Mesenchymal stem cell (in vitro differentiated cells and primary cell): ENCODE results near the gene SLC22A31.

ENCODE experiments used
- DNase-seq: peaks from one replicate; pipeline ENCODE4 v3.0.0-alpha.2; 2013
- H2AFZ ChIP-seq: one replicate; pipeline ENCODE4 v1.6.1; 2013; ENCODE audit warnings: low read depth, mild to moderate bottlenecking, control low read depth, inconsistent platforms, low read length, moderate library complexity
- H2AK5ac ChIP-seq: 2 replicates; pipeline ENCODE4 v1.6.1; 2013; ENCODE audit warnings: low read length, moderate library complexity, mild to moderate bottlenecking, inconsistent platforms; ENCODE audit not compliant: severe bottlenecking
- H2BK120ac ChIP-seq: one replicate; pipeline ENCODE4 v1.6.1; 2013; ENCODE audit warnings: low read depth, mild to moderate bottlenecking, inconsistent platforms, low read length, moderate library complexity
- H2BK12ac ChIP-seq, 2 experiments: one replicate each; pipeline ENCODE4 v1.6.1; 2013; ENCODE audit warnings: inconsistent platforms in 2 of 2, low read length in 2 of 2, mild to moderate bottlenecking in 2 of 2, moderate library complexity in 2 of 2, control low read depth in 1 of 2
- H2BK15ac ChIP-seq: one replicate; pipeline ENCODE4 v1.6.1; 2013; ENCODE audit warnings: mild to moderate bottlenecking, low read depth, inconsistent platforms; ENCODE audit not compliant: poor library complexity, severe bottlenecking
- H2BK5ac ChIP-seq: 2 replicates; pipeline ENCODE4 v1.6.1; 2013; ENCODE audit warnings: low read depth, mild to moderate bottlenecking, low read length, control low read depth, inconsistent platforms; ENCODE audit not compliant: poor library complexity, severe bottlenecking
- H3K14ac ChIP-seq, 2 experiments: one replicate each; pipeline ENCODE4 v1.6.1; 2013; ENCODE audit warnings: inconsistent platforms in 2 of 2, low read length in 2 of 2, control low read depth in 1 of 2, mild to moderate bottlenecking in 1 of 2, moderate library complexity in 1 of 2
- H3K18ac ChIP-seq, 2 experiments: one replicate each; pipeline ENCODE4 v1.6.1; 2013; ENCODE audit warnings: inconsistent platforms in 2 of 2, low read length in 2 of 2, control low read depth in 1 of 2, low read depth in 1 of 2, mild to moderate bottlenecking in 1 of 2
- H3K23ac ChIP-seq, 2 experiments: one replicate each; pipeline ENCODE4 v1.6.1; 2013; ENCODE audit warnings: inconsistent platforms in 2 of 2, low read length in 2 of 2, mild to moderate bottlenecking in 2 of 2, moderate library complexity in 2 of 2, control low read depth in 1 of 2
- H3K27ac ChIP-seq: 2 replicates; pipeline ENCODE4 v1.5.1; 2013; ENCODE audit warnings: mild to moderate bottlenecking, moderate library complexity, low read length, control low read depth, inconsistent platforms; ENCODE audit not compliant: poor library complexity, severe bottlenecking
- H3K27me3 ChIP-seq, 2 experiments: 2 replicates each; pipeline versions ENCODE4 v1.6.1 to v1.7.0; 2013; ENCODE audit warnings: low read length in 2 of 2, mild to moderate bottlenecking in 2 of 2, moderate library complexity in 2 of 2, control low read depth in 1 of 2, inconsistent platforms in 1 of 2; ENCODE audit not compliant: control insufficient read depth in 1 of 2, insufficient read depth in 1 of 2
- H3K36me3 ChIP-seq, 2 experiments: 2 replicates each; pipeline versions ENCODE4 v1.6.1 to v1.7.0; 2013; ENCODE audit warnings: low read length in 2 of 2, control low read depth in 1 of 2, inconsistent platforms in 1 of 2, low read depth in 1 of 2, mild to moderate bottlenecking in 1 of 2; ENCODE audit not compliant: insufficient read depth in 2 of 2, control insufficient read depth in 1 of 2
- H3K4ac ChIP-seq, 2 experiments: one replicate each; pipeline ENCODE4 v1.6.1; 2013; ENCODE audit warnings: inconsistent platforms in 2 of 2, low read length in 2 of 2, mild to moderate bottlenecking in 2 of 2, moderate library complexity in 2 of 2, control low read depth in 1 of 2, low read depth in 1 of 2
- H3K4me1 ChIP-seq: 2 replicates; pipeline ENCODE4 v1.6.1; 2013; ENCODE audit warnings: low read depth, low read length, control low read depth; ENCODE audit not compliant: control insufficient read depth, insufficient read depth
- H3K4me2 ChIP-seq: 2 replicates; pipeline ENCODE4 v1.6.1; 2013; ENCODE audit warnings: low read length, mild to moderate bottlenecking, inconsistent platforms; ENCODE audit not compliant: poor library complexity, severe bottlenecking
- H3K4me3 ChIP-seq, 2 experiments: 2 replicates each; pipeline versions ENCODE4 v1.5.1 to v1.7.0; 2013; ENCODE audit warnings: low read length in 2 of 2, mild to moderate bottlenecking in 2 of 2, control low read depth in 1 of 2, low read depth in 1 of 2; ENCODE audit not compliant: insufficient read depth in 1 of 2
- H3K79me1 ChIP-seq: replicated peaks from 2 replicates; pipeline ENCODE4 v1.6.1; 2013; ENCODE audit warnings: mild to moderate bottlenecking, control low read depth, low read length, inconsistent platforms; ENCODE audit not compliant: poor library complexity, severe bottlenecking
- H3K9ac ChIP-seq: 2 replicates; pipeline ENCODE4 v1.7.0; 2013; ENCODE audit warnings: mild to moderate bottlenecking, low read length, moderate library complexity
- H3K9me3 ChIP-seq: 2 replicates; pipeline ENCODE4 v1.7.0; 2013; ENCODE audit warnings: mild to moderate bottlenecking, low read length; ENCODE audit not compliant: control insufficient read depth
- H4K8ac ChIP-seq: one replicate; pipeline ENCODE4 v1.6.1; 2013; ENCODE audit warnings: inconsistent platforms, mild to moderate bottlenecking, low read length, moderate library complexity
- H4K91ac ChIP-seq: one replicate; pipeline ENCODE4 v1.6.1; 2013; ENCODE audit warnings: mild to moderate bottlenecking, low read length, inconsistent platforms
- WGBS: methylation state at CpG from one replicate; pipeline ENCODE4 v1.1.7; 2013; ENCODE audit warnings: mixed read lengths; 5-methylcytosine and 5-hydroxymethylcytosine counted together

The SLC22A31 gene

DNA sequence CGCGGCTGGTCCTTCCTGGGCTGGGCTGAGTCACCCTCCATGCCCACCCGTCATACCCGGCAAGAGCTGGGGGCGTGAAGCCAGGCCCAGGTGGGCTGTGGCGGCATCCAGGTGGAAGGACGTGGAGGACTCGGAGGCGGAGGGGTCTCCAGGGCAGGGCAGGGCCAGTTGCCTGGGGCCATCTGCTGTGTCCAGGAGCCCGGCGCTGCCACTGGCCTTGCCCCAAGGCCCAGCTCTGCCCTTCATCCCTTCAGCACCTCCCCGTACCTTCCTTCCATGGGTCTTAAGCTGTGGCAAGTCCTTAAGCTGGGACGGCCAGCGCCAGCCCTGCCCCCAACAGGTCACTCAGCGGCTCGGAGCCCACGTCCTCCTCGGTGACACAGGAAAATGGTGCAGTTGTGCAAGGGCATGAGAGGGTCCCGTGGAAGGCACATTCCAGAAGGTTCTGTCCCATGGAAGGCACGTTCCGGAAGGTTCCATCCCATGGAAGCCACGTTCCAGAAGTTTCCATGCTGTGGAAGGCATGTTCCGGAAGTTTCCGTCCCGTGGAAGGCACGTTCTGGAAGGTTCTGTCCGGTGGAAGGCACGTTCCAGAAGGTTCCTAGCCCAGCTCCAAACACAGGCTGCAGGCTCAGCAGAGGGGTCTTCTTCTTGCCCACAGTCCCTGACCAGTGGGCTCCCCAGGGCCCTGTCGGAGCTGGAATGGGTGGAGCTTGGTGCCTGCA is 39.2 kb downstream of the SLC22A31 start:
- Histone ChIP-seq H3K79me1 (no peaks in the 10 kb centered on the region), H4K8ac (no peak overlapping the region), H3K27me3 (peaks cover 3 to 32% of the 10 kb centered on the region in 2 experiments), H3K9ac (no peak overlapping the region), H3K36me3 (no peaks in the 10 kb centered on the region), H2AFZ (no peak overlapping the region), H2BK5ac (no peak overlapping the region), H3K4ac (no peak overlapping the region), H3K4me1 (no peaks in the 10 kb centered on the region), H2BK120ac (no peak overlapping the region), H3K14ac (no peak overlapping the region), H2BK15ac (no peak overlapping the region), H2BK12ac (no peak overlapping the region), H3K4me2 (no peak overlapping the region), H3K18ac (no peak overlapping the region), H3K23ac (no peak overlapping the region), H3K4me3 (no peak overlapping the region), H2AK5ac (no peak overlapping the region), H4K91ac (no peak overlapping the region), H3K27ac (no peak overlapping the region), H3K9me3 (no peaks in the 10 kb centered on the region)
- no peak for DNase-seq
- 90% methylated on average over 27 of the region's 29 CpGs for WGBS

DNA sequence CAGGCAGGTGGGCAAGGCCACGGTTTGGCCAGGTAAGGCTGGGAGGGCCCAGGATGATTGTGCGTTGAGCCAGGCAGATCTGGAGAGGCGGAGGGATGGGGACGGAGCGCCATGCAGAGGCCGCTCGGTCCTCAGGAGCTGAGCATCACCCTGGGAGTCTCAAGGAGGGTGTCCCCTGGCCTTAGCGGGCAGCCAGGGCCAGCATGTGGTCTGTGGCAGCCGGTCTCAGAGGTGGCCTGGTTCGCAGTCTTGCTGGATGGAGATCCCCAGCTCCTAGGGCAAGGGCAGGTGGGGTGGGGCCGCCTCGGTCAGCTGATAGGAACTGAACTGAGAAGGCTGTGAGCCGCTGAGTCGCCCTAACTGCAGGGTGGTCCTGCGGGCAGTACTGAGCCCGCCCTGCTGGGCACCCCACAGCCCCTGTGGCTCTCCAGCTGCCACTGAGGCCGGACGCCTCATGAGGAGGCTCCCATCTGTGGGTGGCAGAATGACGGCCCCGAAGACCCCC is 40.4 kb downstream of the SLC22A31 start:
- DNase-seq: no peak
- Histone ChIP-seq H3K4me2 (no peak overlapping the region), H3K4me1 (peaks cover 5% of the 10 kb centered on the region), H4K91ac (no peak overlapping the region), H3K27me3 (peaks cover under 1 to 32% of the 10 kb centered on the region in 2 experiments), H4K8ac (no peak overlapping the region), H2BK120ac (no peak overlapping the region), H3K79me1 (no peaks in the 10 kb centered on the region), H3K14ac (no peak overlapping the region), H2AFZ (no peak overlapping the region), H3K4ac (no peak overlapping the region), H2BK15ac (no peak overlapping the region), H3K27ac (no peak overlapping the region), H3K9me3 (no peaks in the 10 kb centered on the region), H2BK5ac (no peak overlapping the region), H3K18ac (no peak overlapping the region), H3K4me3 (no peak overlapping the region), H3K36me3 (no peaks in the 10 kb centered on the region), H2BK12ac (no peak overlapping the region), H3K23ac (no peak overlapping the region), H3K9ac (no peak overlapping the region), H2AK5ac (no peak overlapping the region)
- WGBS: 84% methylated on average over 20 of the region's 20 CpGs

DNA sequence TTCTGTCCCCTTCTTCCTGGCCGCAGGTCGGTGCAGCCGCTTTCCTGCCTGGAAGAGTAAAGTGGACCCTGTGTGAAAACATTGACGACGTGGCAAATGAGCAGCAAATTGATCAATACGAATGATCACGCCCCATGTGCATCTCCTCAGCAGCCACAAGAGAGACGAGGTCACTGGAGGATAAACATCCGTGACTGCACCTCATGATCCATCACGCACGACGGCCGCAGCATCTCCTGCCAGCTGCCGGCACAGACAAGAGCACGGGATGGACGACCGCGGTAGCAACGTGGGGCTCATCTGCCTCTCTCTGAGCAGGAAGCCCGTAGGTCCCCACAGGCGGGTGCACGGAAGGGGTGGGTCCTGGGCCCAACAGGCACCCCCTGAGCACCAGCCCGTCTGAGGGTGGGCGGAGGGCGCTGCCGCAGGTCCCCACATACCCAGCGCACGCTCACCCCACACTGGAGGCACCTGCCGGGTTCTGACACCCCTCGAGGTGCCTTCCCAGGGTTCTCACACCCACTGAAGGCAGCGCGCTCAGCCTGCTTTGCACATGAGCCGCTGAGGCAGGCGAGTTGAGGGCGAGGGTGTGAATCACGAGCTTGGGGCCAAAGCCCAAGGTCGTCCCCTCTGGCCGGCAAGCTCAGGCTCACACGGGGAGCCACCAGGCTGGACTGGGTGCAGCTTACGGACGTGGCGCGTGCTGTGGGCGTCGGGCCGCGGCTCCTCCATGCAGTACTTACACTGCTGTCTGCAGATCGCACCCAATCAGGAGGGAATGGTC is 41.1 kb downstream of the SLC22A31 start:
- no peaks in the 10 kb centered on the region for H3K9me3 ChIP-seq
- no peak overlapping the region for H2BK120ac ChIP-seq
- H2AFZ ChIP-seq: no peak overlapping the region
- no peak overlapping the region for H3K4me2 ChIP-seq
- H3K4me1 ChIP-seq: peaks cover 12% of the 10 kb centered on the region
- no peak overlapping the region for H2BK12ac ChIP-seq
- H3K79me1 ChIP-seq: no peaks in the 10 kb centered on the region
- peaks cover 0 to 32% of the 10 kb centered on the region in 2 experiments for H3K27me3 ChIP-seq
- WGBS: 92% methylated on average over 48 of the region's 48 CpGs
- no peak overlapping the region for H3K27ac ChIP-seq
- no peak for DNase-seq
- H3K9ac ChIP-seq: no peak overlapping the region
- H2AK5ac ChIP-seq: no peak overlapping the region
- peaks cover 0 to 4% of the 10 kb centered on the region in 2 experiments for H3K36me3 ChIP-seq
- no peak overlapping the region for H2BK5ac ChIP-seq
- no peak overlapping the region for H2BK15ac ChIP-seq
- no peak overlapping the region for H3K4me3 ChIP-seq
- no peak overlapping the region for H3K14ac ChIP-seq
- no peak overlapping the region for H3K23ac ChIP-seq
- no peak overlapping the region for H4K8ac ChIP-seq
- H3K18ac ChIP-seq: no peak overlapping the region
- no peak overlapping the region for H3K4ac ChIP-seq
- no peak overlapping the region for H4K91ac ChIP-seq

DNA sequence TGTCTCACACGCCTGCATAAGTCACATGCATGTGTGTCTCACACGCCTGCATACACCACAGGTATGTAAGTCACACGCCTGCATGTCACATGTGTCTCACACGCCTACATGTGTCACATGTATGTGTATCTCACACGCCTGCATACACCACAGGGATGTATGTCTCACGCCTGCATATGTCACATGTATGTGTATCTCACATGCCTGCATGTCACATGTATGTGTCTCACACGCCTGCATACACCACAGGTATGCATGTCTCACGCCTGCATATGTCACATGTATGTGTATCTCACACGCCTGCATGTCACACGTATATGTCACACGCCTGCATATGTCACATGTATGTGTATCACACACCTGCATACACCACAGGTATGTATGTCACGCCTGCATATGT is 42.6 kb downstream of the SLC22A31 start:
- H3K9ac ChIP-seq: no peak overlapping the region
- no peak overlapping the region for H3K23ac ChIP-seq
- H3K27me3 ChIP-seq: peaks cover 0 to 20% of the 10 kb centered on the region in 2 experiments
- no peak overlapping the region for H3K4me3 ChIP-seq
- no peak overlapping the region for H3K18ac ChIP-seq
- H3K27ac ChIP-seq: no peak overlapping the region
- peaks cover 12% of the 10 kb centered on the region for H3K4me1 ChIP-seq
- no peak overlapping the region for H2AK5ac ChIP-seq
- no peaks in the 10 kb centered on the region for H3K9me3 ChIP-seq
- H4K91ac ChIP-seq: no peak overlapping the region
- no peak overlapping the region for H2BK12ac ChIP-seq
- no peak overlapping the region for H4K8ac ChIP-seq
- H3K14ac ChIP-seq: peak overlapping the region in 1 of 2 experiments; percentile 5
- H2BK5ac ChIP-seq: no peak overlapping the region
- WGBS: 88% methylated on average over 12 of the region's 12 CpGs
- H2BK120ac ChIP-seq: no peak overlapping the region
- no peak overlapping the region for H2AFZ ChIP-seq
- H3K36me3 ChIP-seq: peaks cover 0 to 16% of the 10 kb centered on the region in 2 experiments
- H3K4me2 ChIP-seq: no peak overlapping the region
- no peak for DNase-seq
- no peak overlapping the region for H3K4ac ChIP-seq
- H2BK15ac ChIP-seq: no peak overlapping the region
- H3K79me1 ChIP-seq: no peaks in the 10 kb centered on the region
